GM12801 (cell line): ENCODE results near the gene WDPCP.

ENCODE experiments used
- TF ChIP-seq, protein P1 (sequence below): IDR thresholded peaks from one replicate; pipeline ENCODE4 v1.5.1; 2011; ENCODE audit warnings: control low read depth; ENCODE audit not compliant: insufficient read length; ENCODE audit errors: extremely low read depth

Gene WDPCP

DNA sequence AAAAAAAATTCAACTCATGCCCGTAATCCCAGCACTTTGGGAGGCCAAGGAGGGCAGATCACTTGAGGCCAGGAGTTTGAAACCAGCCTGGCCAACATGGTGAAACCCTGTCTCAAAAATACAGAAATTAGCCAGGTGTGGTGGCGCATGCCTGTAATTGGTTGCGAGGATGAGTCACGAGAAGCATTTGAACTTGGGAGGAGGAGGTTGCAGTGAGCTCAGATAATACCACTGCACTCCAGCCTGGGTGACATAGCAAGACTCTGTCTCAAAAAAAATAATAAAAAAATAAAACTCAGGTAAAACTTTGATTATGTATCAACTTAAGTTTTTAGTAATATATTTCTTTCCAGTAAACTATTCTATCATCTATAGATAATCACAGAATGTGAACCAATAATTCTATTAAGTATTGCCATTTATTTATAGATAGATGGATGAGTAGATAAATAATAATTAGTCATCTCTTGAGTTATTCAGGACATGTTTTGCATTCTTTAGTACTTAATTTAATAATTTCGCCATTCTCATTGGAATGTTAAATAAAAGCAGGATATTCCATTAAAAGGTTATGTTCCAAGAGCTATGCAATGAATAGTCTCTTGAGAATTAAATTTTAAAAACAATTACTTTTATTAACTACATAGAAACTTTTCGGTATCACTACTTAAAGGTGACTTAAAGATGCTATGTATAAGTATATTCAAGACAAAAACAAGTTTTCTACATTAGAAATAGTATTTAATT is 48.7 kb downstream of the WDPCP start:
- TF ChIP-seq, protein P1, sequence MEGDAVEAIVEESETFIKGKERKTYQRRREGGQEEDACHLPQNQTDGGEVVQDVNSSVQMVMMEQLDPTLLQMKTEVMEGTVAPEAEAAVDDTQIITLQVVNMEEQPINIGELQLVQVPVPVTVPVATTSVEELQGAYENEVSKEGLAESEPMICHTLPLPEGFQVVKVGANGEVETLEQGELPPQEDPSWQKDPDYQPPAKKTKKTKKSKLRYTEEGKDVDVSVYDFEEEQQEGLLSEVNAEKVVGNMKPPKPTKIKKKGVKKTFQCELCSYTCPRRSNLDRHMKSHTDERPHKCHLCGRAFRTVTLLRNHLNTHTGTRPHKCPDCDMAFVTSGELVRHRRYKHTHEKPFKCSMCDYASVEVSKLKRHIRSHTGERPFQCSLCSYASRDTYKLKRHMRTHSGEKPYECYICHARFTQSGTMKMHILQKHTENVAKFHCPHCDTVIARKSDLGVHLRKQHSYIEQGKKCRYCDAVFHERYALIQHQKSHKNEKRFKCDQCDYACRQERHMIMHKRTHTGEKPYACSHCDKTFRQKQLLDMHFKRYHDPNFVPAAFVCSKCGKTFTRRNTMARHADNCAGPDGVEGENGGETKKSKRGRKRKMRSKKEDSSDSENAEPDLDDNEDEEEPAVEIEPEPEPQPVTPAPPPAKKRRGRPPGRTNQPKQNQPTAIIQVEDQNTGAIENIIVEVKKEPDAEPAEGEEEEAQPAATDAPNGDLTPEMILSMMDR: no peak

DNA sequence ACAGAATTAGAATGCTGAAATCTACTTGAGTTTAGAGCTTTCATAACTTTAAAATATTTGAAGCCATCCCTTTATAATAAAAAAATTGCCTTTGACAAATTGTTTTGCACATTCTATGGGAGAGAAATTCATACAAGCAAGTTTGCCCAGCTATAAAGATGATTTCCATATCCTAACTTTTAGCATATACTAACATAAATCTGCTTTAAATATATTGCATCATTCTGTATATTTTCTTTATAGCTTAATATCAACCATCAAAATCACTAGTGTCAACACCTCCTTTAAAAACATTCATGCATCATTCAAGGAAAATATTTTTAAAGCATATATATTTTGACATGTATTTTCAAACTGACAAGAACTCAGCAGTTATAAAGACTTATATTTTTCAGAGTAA is 49.9 kb downstream of the WDPCP start:
- TF ChIP-seq, protein P1: no peak

DNA sequence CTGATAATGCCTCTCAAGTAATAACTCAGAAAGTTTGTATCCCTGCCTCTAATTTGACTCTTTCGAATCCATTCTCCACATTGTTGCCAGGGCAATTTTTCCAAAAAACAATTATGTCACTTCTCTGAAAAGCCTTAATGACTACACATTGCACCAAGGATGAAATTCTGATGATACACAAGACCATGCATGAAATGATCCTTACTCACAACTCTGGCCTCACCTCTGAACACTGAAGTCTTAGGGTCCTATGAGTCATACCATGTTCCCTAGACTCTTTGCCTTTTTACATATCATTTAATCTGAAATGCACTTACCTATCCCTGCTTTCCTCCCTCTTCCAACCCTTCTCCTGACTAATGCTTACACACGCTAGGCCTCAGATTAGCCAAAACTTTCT is 51.0 kb downstream of the WDPCP start:
- TF ChIP-seq, protein P1: no peak

DNA sequence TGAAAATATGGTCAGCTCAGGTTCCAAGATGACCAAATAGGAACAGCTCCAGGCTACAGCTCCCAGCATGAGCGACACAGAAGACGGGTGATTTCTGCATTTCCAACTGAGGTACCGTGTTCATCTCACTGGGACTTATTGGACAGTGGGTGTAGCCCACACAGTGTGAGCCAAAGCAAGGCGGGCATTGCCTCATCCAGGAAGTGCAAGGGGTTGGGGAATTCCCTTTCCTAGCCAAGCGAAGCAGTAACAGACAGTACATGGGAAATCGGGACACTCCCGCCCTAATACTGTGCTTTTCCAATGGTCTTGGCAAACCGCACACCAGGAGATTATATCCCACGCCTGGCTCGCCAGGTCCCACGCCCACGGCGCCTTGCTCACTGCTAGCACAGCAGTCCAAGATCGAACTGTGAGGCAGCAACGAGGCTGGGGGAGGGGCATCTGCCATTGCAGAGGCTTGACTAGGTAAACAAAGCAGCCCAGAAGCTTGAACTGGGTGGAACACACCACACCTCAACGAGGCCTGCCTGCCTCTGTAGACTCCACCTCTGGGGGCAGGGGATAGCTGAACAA is 57.5 kb downstream of the WDPCP start:
- TF ChIP-seq, protein P1: no peak

DNA sequence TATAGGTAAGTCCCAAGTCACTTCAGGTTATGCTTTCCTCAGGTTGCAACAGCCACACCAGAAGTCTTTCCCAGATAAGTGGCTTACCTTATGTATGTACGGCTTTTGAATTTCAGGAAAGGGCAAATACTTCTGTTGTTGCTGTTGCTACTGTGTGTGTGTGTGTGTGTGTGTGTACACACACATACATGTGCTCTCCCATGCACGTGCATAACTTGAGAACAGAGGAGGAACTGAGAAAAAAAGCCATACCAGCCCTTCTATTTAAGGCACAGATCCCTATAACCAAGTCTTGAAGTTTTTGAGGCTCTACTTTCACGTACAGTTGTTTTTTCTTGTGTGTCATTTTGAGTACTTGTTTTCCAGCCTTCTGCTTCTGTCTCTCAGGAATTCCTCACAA is 62.4 kb downstream of the WDPCP start:
- TF ChIP-seq, protein P1: no peak

- TF ChIP-seq, protein P1: no peak
Measured at GRCh38 chr2:63522950-63523349, 65.3 kb downstream of the WDPCP start.

DNA sequence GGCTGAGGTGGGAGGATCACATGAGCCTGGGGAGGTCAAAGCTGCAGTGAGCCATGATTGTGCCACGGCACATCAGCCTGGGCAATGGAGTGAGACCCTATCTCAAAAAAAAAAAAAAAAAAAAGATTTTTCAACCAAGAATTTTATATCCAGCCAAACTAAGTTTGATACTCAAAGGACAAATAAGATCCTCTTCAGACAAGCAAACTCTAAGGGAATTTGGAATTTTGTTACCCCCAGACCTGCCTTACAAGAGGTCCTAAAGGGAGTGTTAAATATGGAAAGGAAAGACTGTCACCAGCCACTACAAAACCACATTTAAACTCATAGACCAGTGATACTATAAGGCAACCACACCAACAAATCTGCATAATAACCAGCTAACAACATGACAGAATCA is 67.5 kb downstream of the WDPCP start:
- TF ChIP-seq, protein P1: no peak
